GM21526 (cell line): ENCODE results near the gene ALDH4A1.

Experiments used
- ATAC-seq: cut with Tn5 transposase; IDR thresholded peaks from one replicate; pipeline ENCODE4 v1.9.1; 2021; ENCODE audit warnings: moderate library complexity; ENCODE audit not compliant: unreplicated experiment, low FRiP score

Gene ALDH4A1, protein sequence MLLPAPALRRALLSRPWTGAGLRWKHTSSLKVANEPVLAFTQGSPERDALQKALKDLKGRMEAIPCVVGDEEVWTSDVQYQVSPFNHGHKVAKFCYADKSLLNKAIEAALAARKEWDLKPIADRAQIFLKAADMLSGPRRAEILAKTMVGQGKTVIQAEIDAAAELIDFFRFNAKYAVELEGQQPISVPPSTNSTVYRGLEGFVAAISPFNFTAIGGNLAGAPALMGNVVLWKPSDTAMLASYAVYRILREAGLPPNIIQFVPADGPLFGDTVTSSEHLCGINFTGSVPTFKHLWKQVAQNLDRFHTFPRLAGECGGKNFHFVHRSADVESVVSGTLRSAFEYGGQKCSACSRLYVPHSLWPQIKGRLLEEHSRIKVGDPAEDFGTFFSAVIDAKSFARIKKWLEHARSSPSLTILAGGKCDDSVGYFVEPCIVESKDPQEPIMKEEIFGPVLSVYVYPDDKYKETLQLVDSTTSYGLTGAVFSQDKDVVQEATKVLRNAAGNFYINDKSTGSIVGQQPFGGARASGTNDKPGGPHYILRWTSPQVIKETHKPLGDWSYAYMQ

DNA sequence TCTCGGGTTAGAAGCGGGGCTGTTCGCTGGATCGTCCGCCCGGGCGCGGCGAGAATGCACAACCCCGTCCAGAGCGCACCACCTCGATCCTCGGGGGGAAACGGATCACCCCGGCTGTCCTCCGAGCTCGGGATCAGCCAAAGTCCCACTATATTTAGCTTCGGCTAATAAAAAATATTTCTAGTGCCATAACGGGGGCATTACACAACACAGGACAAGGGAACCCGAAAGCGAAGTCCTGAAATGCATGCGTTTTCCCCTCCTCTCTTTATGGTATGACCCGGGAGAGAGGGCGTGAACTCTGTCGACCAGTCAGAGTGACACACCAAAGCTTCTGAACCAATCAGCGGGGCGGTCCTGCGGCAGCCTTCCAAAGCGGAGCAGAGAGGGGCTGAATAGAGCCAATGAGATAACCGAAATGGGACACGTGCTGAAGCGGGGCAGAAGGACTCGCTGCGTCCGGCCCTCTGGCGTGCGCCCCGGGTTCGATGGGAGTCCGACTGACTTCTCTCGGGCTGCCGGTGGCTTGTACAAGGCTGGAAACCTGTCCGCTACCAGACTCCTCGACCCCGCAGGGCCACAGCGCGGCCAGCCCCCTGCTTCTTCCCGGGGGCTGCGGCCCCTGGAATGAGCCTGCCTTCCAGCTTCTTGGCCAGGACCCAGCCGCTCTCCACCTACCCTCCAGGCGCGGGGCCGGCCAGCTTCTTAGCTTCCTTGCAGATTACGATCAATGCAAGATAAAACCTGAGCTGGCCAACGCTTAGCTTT lies at the start of gene ALDH4A1:
ALDH4A1 (minus strand) TSS at position 33 of the 768 bp plus-strand sequence; CDS start at position 1, 32 bp downstream.
- peak; percentile 93 for ATAC-seq

DNA sequence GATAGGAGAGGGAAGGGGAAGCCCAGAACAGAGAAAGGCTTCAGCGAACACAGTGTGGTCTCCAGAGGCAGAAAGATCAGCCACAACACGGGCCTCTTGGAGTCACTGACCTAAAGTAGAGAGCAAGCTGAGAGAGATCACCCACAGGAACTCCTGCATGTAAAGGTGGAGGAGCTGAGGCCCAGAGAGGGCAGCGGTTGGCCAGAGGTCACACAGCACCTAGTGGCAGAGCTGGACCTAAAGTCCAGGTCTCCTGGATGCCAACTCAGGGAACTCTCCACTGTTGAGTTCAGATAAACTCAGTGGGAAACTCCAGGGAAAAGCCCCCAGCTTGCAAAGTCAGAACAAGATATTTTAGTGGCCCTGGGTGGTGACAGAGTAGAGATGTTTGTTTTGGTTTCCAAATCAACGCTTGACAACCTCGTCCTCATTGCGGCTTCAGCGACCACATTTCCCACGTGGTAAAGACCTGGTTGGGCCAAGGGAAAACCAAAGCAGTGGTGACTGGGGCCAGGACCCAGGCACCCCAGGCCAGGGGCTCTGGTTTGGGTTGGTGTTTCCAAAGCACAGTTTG lies 49.5 kb upstream of the ALDH4A1 start:
- ATAC-seq: peak; percentile 32

DNA sequence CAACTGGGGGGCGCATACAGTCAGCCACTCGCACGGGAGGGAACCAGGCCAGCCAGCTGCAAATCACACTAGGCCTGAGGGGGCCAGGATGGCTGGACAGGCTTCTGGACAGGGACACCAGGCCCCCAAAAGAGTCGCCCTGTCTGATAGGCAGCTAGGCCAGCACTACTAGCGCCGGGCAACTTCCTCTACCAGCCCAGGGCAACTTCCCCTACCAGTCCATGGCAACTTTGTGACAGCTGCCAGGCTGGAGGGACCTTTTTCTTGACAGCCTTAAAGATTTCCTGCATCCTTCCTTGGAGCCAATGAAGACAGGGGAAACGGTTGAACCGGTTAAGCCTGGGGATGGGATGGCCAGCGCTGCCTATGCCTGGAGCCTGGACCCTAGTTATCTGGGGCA lies 49.1 kb upstream of the ALDH4A1 start:
- ATAC-seq: peak; percentile 6

DNA sequence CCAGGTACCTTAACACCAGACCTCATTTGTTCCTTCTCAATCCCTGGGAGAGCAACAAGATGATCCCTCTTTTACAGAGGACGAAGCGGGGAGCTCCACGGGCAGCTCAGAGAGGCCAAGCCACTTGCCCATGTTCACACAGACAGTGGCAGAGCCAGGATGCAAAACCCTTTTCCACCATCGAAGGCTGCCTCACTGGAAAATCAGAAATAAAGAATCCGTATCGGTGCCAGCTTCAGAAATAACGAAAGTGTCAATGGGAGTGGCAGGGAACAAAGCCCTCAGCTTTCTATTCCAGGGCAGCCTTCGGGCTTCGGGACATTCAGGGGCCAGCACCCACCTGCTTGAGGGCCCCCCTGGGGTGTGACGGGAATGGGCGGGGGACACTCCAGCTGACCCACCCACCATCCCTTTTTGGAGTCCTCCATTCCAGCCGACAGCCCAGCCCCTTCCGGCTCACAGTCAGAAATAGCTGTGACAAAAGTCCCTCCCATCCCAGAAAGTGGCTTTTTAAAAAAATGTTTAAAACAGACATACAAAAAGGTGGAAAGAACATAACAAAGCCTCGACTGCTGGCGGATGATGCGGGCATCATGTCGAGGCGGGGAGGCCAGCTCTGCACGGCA lies 48.2 kb upstream of the ALDH4A1 start:
- no peak for ATAC-seq

DNA sequence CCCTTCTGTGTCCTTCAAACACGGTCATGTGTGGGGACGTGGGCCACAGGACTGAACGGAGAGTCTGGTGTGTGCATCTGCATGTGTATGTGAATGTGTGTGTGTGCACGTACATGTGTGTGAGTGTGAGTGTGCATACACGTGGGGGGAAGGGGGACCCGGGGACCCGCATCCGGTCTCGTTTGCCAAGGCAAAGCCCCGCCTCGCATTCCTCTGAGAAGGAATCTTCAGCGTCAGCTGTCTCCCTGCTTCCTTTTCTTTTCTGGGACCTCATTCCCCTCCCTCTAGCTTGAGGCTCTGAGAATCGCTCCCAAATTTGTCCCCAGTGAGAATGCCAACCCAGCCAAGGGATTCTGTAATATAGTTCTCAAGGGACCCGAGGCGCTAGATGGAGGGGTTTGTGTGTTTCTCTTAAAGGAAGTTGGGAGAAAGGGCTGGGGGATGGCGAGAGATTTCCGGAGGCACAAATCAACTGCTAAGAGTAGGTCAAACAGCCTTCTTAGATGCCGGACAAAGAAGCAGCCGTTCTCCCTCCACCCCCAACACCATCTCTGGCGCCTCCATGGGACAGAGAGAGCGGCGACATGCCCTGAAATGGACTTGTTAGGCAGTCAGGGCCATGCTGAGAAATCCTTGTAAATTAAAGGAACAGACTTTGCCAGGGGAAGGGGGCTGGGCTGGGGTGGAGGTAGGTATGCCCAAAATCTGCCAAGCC lies 47.5 kb upstream of the ALDH4A1 start:
- no peak for ATAC-seq

DNA sequence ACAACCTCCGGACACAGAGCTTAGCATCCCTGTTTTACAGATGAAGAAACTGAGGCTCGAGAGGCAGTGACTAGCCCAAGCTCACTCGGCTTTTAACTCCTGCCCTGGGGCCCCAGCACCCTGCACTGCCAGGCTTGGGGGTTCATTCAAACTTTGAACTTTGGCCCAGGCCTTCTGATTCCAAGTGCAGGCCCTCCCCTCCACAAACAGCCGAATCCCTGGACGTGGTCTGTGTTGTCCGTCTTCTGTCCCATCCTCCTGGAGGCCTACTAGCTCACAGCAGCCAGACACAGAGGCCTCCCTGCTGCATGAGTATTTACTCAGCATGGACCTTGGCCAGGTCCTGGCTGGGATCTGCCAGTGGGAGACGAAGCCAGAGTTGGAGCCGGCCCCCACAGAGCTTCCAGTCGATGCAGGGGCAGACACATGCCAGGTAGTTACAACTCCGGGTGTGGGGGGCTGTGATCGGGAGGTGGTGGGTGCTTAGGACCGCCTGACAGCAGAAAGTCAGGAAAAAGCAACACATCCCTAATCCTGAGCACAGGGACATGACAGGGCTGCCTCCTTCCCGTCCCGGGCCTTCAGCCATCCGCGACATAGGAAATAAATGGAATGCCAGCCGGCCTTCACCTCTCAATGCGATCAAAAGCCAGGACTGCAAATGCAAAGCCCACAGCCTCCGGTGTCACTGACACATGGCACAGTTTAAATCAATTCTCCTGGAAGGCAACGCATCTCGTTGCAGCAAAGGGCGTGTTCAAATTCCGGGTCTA lies 46.7 kb upstream of the ALDH4A1 start:
- ATAC-seq: no peak

DNA sequence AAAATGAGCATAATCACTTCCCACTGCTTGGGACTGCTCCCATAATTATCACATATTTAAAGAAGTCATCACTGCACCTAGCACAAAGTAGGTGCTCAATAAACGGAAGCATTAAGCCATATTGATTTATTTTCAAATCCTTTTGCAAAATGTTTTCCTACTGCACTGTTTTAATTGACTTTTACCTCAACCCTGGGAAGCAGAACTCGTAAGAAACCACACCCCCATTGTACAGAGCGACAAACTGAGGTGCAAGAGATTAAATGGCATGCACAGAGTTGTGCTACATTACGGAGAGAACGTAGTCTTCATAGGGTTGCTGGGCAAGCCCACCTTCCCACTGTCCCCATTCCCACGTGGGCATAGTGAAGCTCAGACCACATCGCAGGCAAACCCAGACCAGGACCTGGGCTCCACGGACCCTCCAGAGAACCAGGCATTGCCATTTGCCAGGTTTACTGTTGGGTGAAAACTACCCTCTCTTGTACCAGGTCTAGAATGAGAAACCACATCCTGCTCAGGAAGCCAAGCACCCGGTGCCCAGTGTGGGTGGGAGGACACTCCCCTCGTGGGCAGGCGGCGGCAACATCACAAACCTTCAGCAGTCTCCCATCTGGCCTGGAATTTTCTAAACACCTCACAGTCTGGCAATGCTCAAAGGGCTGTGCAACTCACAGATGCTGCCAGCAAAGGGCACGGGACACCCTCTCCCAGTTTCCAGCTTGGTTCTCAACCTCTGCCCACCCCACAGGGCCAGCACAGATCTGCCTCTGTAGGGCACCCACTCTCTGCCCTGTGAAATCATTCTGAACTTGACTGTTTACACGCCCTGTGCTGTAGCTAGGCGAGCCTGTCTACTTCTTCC lies 45.9 kb upstream of the ALDH4A1 start:
- no peak for ATAC-seq

DNA sequence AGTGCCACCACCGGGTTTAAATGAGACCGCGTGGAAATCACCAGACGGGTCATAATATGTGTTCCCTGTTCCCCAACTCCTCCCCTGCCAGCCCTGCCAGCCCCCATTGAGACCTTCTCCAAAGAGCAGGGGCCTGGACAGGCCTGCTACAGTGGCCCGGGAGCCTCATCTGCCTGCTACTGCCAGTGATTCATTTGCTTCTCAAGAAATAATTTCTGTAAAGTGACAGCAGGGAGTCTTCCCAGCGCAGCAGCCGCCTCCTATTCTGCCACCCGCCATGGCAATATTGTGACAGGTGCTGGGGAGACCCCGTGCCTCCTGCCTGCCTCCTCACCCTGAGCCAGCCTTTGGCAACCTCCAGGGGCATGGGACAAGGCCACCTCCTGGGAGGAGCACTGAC lies 45.2 kb upstream of the ALDH4A1 start:
- ATAC-seq: no peak

DNA sequence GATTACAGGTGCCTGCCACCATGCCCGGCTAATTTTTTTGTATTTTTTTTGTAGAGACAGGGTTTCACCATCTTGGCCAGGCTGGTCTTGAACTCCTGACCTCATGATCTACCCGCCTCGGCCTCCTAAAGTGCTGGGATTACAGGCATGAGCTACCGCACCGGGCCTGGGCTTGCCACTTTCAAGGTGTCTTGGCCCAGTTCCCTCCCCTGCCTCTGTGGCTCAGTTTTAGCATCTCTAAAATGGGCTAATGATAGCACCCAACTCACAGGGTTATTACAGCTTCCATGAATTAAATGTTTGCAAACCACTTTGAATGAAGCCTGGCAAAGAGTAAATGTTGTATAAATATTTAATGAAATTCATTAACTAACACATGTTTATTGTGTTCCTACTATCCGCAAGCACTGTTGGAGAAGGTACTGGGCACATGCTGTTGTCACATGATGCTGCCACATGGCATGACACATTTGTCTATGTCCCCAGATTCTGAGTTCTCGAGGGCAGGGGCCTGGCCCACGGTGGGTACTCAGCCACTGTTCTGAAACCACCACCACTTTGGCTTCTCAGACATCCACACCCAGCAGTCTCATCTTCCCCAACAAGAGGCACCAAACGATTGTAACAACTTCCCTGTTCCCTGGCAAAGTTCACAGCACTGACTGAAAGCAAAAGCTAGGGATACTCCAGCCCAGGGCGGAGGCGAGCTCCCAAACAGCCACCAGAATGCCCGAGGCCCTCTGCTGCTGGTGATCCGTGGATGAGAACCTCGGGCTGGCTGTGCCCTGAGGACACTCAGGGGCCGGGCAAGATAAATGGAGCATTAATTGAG lies 44.4 kb upstream of the ALDH4A1 start:
- ATAC-seq: no peak

DNA sequence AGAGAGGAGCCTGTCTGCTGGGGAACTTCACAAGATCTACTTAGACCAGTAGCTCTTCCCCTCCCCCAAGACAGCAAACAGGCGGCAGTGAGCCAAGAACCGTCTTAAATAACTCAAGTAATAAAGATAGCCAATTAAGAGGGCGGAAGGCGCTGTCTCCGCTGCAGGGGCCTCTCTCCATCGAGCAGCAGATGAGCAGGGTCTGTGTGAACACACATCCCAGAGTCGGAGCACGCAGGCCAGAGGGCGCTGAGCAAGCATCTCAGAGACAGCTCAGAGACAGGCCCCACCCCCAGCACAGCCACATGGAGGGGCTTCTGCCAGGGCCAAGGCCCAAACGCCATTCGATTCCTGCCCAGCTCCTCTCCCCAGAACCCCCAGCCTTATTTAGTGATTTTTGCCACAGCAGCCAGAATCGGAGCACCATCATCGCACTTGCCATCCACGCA lies 43.1 kb upstream of the ALDH4A1 start:
- ATAC-seq: no peak

DNA sequence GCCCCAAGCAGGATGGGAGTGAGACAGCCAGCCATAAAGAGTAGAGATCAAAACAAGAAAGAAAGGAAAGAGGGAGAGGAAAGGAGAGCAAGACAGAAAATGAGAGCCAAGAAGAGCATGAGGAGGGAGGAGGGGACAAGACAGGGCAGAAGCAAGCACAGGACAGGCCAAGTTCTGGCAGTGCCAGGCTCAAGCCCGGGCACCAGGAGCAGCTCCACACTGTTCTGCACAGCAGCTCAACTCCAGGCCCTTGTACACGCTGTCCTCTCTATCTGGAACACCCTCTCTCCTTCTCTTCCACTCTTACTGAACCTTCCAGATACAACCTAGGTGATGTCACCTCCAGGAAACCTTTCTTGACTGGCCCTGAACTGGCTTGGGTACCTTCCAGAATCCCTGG lies 42.5 kb upstream of the ALDH4A1 start:
- ATAC-seq: no peak

GRCh38 chr1:18943914-18944572 lies 41.7 kb upstream of the ALDH4A1 start:
- ATAC-seq: no peak

DNA sequence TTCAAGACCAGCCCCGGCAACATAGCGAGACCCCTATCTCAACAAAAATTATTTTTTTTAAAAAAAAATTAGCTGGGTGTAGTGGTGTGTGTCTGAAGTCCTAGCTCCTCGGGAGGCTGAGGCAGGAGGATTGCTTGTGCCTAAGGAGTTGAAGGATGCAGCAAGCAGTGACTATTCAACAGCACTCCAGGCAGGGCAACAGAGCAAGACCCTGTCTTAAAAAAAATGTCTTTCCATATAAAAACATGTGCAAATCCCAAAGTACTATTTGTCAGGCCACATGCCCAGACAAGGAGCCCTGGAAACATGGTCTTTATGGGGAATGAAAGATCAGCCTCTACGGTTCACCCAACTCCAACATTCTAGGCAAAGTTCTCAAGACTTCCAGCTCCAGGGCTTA lies 40.8 kb upstream of the ALDH4A1 start:
- no peak for ATAC-seq

DNA sequence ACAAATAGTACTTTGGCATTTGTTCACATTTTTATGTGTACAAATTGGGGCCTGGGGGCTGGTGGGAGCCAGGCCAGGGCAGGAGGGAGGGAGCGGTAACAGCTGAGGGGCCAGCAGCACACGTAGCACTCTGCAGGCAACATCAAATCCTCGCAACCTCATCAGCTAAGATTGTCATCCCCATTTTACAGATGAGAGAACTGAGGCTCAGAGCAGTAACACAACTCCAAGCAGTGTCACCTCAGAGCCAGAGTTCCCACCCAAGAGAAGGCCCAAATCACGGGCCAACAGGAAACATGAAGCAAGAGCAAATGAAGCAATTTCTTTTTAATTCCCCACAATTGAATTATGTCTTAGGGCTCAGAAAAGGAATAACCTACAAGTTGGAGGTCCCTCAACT lies 40.0 kb upstream of the ALDH4A1 start:
- no peak for ATAC-seq

GRCh38 chr1:18941221-18942141 lies 39.1 kb upstream of the ALDH4A1 start:
- no peak for ATAC-seq
